Activated T-helper 2 cell treated with anti-CD3 and anti-CD28 coated beads, Interferon-gamma antibody, Interleukin-2, Interleukin-4, amounts not matched to agents 10 μg/mL and 5 μg/mL and 100 μg/mL, durations not matched to agents 14 hours and 24 hours and 36 hours (primary cell): Measurements from ENCODE around the gene TARM1. TPM values are rescaled to one million over a fixed set of nuclear protein-coding genes. Genes with fewer than 3 reads are reported as not detected.
A peak's percentile ranks its signal among the peaks of the same experiment; 100 is the strongest.

ENCODE experiments used
- DNase-seq: peaks from one replicate; pipeline ENCODE4 v3.0.0; 2021; ENCODE audit warnings: low spot score
- H3K27ac Mint-ChIP-seq: one replicate; pipeline ENCODE4 v1.8.0; 2021; ENCODE audit warnings: mixed read lengths
- H3K27me3 Mint-ChIP-seq: one replicate; pipeline ENCODE4 v1.8.0; 2021; ENCODE audit warnings: low read depth, mixed read lengths
- H3K36me3 Mint-ChIP-seq: one replicate; pipeline ENCODE4 v1.8.0; 2021; ENCODE audit warnings: low read depth, mixed read lengths
- H3K4me1 Mint-ChIP-seq: one replicate; pipeline ENCODE4 v1.8.0; 2021; ENCODE audit warnings: low read depth, mixed read lengths
- H3K4me3 Mint-ChIP-seq: one replicate; pipeline ENCODE4 v1.8.0; 2021; ENCODE audit warnings: low read depth, mild to moderate bottlenecking, moderate library complexity, mixed read lengths
- H3K9me3 Mint-ChIP-seq: one replicate; pipeline ENCODE4 v1.8.0; 2021; ENCODE audit warnings: mixed read lengths
- intact Hi-C: fragments of 100-400 bp; cut with micrococcal nuclease; formaldehyde crosslinking; loops from one replicate; pipeline ENCODE4 v1.15.1; 2023
- total RNA-seq: library from RNA; stranded (reverse); gene quantifications from 2 replicates; pipeline ENCODE4 v1.2.3, GENCODE V29; 2022

The TARM1 gene
- total RNA-seq: not detected in 2 replicates

DNA sequence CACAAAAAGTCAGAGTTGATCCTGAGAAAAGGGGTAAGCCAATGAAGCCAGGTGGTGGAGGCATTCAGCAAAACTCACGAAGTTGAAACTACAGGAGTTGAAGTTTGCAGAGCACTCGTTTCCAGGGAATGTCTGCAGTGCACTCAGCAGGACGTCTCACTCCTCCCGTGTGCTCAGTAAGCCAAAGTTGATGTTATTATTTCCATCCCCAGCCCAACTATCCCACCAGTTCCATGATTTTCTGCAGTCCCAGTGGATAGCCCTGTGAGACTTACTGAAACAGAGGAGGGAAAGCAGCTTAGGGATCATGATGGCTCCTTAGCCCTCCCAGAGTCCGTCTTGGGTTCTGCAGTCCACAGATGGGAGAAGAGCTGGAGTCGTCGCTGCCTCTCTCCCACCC is at the start of gene TARM1:
TARM1 (minus strand) TSS at position 334 of the 400 bp plus-strand sequence; CDS start at position 309, 25 bp downstream.
- no peak for DNase-seq
- intact Hi-C loops: no loop called here
- Mint-ChIP-seq H3K36me3 (no peaks in the 10 kb centered on the region), H3K4me3 (no peak within 1 kb of the TSS), H3K4me1 (no peaks in the 10 kb centered on the region), H3K27ac (no peak within 1 kb of the TSS), H3K9me3 (peaks cover 3% of the 10 kb centered on the region), H3K27me3 (no peaks in the 10 kb centered on the region)

- Mint-ChIP-seq H3K9me3 (no peaks in the 10 kb centered on the region), H3K4me3 (no peak overlapping the region), H3K4me1 (peaks cover 5% of the 10 kb centered on the region), H3K36me3 (peaks cover 39% of the 10 kb centered on the region), H3K27me3 (no peaks in the 10 kb centered on the region), H3K27ac (no peak overlapping the region)
- no peak for DNase-seq
- intact Hi-C loops: no loop called here
Measured at GRCh38 chr19:54129617-54129996, 48.4 kb upstream of the TARM1 start.

DNA sequence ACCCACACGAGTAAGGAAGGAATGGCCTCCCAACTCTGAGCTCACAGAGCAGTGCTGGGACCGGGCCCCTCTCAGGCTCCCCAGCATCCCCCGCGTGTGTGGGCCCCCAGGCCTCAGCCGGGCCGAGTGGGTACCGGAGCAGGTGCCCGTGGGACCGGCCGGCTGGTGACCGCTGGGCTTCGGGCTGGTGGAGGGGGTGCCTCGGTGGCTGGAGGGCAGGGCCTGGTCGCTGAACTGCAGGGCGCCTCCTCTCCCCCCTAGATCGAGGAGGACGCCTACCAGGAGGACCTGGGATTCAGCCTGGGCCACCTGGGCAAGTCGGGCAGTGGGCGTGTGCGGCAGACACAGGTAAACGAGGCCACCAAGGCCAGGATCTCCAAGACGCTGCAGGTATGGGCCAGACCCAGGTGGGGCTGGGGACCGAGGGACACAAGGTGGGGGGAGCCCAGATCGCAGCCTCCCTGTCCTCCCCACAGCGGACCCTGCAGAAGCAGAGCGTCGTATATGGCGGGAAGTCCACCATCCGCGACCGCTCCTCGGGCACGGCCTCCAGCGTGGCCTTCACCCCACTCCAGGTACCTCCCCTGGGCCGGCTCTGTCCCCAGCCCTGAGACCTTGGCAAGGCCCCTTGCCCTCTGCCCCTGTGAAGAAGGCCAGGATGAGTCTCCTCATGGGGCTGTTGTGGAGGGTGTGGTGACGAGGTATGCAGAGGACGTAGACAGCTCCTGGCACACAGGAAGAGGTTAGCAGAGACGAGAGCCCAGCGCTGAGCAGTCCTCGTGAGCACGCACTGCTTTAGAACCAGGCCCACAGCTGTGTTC is 47.8 kb upstream of the TARM1 start:
- H3K4me1 Mint-ChIP-seq: no peaks in the 10 kb centered on the region
- no peaks in the 10 kb centered on the region for H3K27me3 Mint-ChIP-seq
- H3K27ac Mint-ChIP-seq: no peak overlapping the region
- no peaks in the 10 kb centered on the region for H3K9me3 Mint-ChIP-seq
- intact Hi-C loops: no loop called here
- peaks cover 40% of the 10 kb centered on the region for H3K36me3 Mint-ChIP-seq
- H3K4me3 Mint-ChIP-seq: no peak overlapping the region
- DNase-seq: no peak

DNA sequence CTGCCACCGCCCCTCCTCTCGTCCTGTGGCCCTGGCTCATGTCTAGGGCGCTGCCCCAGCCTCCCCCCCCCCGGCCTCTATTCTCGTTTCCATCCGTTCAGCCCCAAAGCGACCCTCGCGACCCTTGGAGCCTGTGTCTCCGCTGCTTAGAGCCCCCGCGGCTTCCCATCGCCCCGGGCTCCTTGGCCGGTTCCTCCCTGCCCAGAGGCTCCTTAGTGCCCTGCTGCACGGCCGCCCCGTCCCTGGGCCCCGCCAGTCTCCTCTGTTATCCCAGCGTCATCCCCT is 47.2 kb upstream of the TARM1 start:
- intact Hi-C loops: no loop called here
- Mint-ChIP-seq H3K27me3 (no peaks in the 10 kb centered on the region), H3K27ac (no peak overlapping the region), H3K9me3 (no peaks in the 10 kb centered on the region), H3K36me3 (peaks cover 44% of the 10 kb centered on the region), H3K4me1 (no peaks in the 10 kb centered on the region), H3K4me3 (no peak overlapping the region)
- no peak for DNase-seq

- no peak overlapping the region for H3K4me3 Mint-ChIP-seq
- peaks cover 49% of the 10 kb centered on the region for H3K36me3 Mint-ChIP-seq
- intact Hi-C loops: no loop called here
- H3K27me3 Mint-ChIP-seq: no peaks in the 10 kb centered on the region
- no peak overlapping the region for H3K27ac Mint-ChIP-seq
- H3K4me1 Mint-ChIP-seq: no peaks in the 10 kb centered on the region
- H3K9me3 Mint-ChIP-seq: no peaks in the 10 kb centered on the region
- DNase-seq: no peak
Measured at GRCh38 chr19:54127688-54128440, 46.7 kb upstream of the TARM1 start.

- Mint-ChIP-seq H3K9me3 (no peaks in the 10 kb centered on the region), H3K27ac (no peak overlapping the region), H3K4me1 (no peaks in the 10 kb centered on the region), H3K36me3 (peaks cover 59% of the 10 kb centered on the region), H3K27me3 (no peaks in the 10 kb centered on the region), H3K4me3 (no peak overlapping the region)
- DNase-seq: no peak
- intact Hi-C loops: no loop called here
Measured at GRCh38 chr19:54125713-54126112, 44.5 kb upstream of the TARM1 start.

GRCh38 chr19:54124393-54124792 is 43.2 kb upstream of the TARM1 start:
- Mint-ChIP-seq H3K4me1 (no peaks in the 10 kb centered on the region), H3K36me3 (peaks cover 65% of the 10 kb centered on the region), H3K27me3 (no peaks in the 10 kb centered on the region), H3K4me3 (no peak overlapping the region), H3K27ac (no peak overlapping the region), H3K9me3 (no peaks in the 10 kb centered on the region)
- intact Hi-C loops: no loop called here
- DNase-seq: no peak

DNA sequence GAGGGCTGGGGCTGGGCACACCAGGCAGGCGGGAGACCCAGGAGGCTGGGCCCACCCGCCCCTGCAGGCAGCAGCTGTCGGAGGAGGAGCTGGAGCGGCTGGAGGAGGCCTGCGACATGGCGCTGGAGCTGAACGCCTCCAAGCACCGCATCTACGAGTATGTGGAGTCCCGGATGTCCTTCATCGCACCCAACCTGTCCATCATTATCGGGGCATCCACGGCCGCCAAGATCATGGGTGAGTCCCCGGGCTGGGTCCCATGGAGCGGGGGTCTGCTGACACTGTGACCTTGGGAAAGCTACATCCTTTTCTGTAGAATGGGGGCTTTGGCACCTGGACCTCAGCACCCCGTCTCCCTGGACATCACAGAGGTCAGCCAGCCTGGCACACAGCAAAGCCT is 42.5 kb upstream of the TARM1 start:
- H3K27ac Mint-ChIP-seq: no peak overlapping the region
- H3K4me3 Mint-ChIP-seq: no peak overlapping the region
- intact Hi-C loops: no loop called here
- DNase-seq: no peak
- H3K36me3 Mint-ChIP-seq: peaks cover 64% of the 10 kb centered on the region
- H3K4me1 Mint-ChIP-seq: no peaks in the 10 kb centered on the region
- no peaks in the 10 kb centered on the region for H3K27me3 Mint-ChIP-seq
- H3K9me3 Mint-ChIP-seq: no peaks in the 10 kb centered on the region

DNA sequence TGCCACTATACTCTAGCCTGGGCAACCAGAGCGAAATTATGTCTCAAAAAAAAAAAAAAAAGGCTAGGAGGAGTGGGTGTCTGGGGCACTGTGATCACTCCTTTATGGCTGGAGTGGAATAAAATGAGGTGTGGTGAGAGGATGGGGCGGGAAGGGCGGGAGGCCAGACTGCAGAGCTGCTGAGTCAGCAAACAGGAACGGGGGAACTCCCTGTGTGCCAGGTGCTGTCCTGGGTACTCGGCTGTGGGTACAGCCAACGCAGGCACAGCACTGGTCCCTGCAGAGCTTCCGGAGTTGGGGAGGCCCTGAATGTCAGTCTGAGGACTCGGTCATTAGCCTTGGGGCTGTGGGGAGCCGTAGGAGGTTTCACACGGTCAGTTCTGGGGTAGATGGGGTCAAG is 40.1 kb upstream of the TARM1 start:
- Mint-ChIP-seq H3K27ac (no peak overlapping the region), H3K36me3 (peaks cover 57% of the 10 kb centered on the region), H3K27me3 (no peaks in the 10 kb centered on the region), H3K4me3 (no peak overlapping the region), H3K4me1 (peaks cover 7% of the 10 kb centered on the region), H3K9me3 (no peaks in the 10 kb centered on the region)
- DNase-seq: no peak
- intact Hi-C loops: no loop called here

- no peaks in the 10 kb centered on the region for H3K27me3 Mint-ChIP-seq
- H3K36me3 Mint-ChIP-seq: peaks cover 51% of the 10 kb centered on the region
- intact Hi-C loops: loop anchor here (1.0 kb wide), 3 partner anchors 13 to 44 kb away; partner anchors contain the start of genes CNOT3, LENG1 and NDUFA3
- H3K9me3 Mint-ChIP-seq: no peaks in the 10 kb centered on the region
- H3K27ac Mint-ChIP-seq: peak within 1 kb of the TSS; percentile 92
- peak within 1 kb of the TSS; percentile 97 for H3K4me3 Mint-ChIP-seq
- H3K4me1 Mint-ChIP-seq: peaks cover 21% of the 10 kb centered on the region
- peak; percentile 94 for DNase-seq
Measured at GRCh38 chr19:54115109-54116063, 34.2 kb upstream of the TARM1 start, which contains the start of the genes PRPF31 and TFPT. Gene PRPF31 (plus strand): TSS chr19:54115754. CDS start chr19:54118279, 2,525 bp downstream. Gene TFPT (minus strand): TSS chr19:54115657. CDS start chr19:54115269, 388 bp downstream.

DNA sequence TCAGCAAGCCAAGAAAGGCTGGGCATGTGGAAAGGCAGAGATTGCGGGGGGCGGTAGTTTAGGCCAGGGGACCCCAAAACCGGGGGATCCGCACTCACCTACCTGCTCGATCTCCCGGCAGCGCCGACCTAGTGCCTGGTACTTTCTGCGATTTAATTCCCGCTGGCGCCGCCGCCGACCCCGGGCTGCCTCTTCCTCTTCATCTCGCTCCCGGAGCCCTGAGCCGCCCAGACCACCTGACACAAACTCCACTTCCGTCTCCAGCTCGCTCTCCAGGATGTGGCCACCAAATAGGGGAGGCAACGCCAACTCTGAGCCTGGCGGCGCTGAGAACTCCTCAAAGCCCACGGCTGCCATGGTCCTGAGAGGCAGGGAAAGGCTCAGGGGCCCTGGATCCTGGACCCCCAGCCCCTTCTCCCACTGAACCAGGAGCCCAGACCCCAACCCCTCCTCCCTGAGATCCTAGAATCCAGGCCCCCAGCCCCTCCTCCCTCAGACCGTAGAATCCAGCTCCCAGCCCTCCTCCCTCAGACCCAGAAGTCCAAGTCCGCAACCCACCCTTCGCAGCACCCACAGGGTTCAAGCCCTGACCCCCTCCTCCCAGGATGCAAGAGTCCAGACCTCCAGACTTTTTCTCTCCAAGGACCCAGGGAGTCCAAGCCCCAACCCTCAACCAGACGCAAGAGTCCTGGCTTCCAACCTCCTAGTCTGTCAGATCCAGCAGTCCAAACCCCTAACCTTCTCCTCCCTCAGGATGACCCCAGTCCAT is 33.4 kb upstream of the TARM1 start:
- H3K9me3 Mint-ChIP-seq: no peaks in the 10 kb centered on the region
- intact Hi-C loops: loop anchor here (1.0 kb wide), 3 partner anchors 12 to 45 kb away; partner anchors contain the start of genes CNOT3, LENG1 and NDUFA3
- H3K4me1 Mint-ChIP-seq: peaks cover 21% of the 10 kb centered on the region
- H3K36me3 Mint-ChIP-seq: peaks cover 52% of the 10 kb centered on the region
- DNase-seq: peak; percentile 59
- peak overlapping the region; percentile 97 for H3K4me3 Mint-ChIP-seq
- peak overlapping the region; percentile 92 for H3K27ac Mint-ChIP-seq
- H3K27me3 Mint-ChIP-seq: no peaks in the 10 kb centered on the region

DNA sequence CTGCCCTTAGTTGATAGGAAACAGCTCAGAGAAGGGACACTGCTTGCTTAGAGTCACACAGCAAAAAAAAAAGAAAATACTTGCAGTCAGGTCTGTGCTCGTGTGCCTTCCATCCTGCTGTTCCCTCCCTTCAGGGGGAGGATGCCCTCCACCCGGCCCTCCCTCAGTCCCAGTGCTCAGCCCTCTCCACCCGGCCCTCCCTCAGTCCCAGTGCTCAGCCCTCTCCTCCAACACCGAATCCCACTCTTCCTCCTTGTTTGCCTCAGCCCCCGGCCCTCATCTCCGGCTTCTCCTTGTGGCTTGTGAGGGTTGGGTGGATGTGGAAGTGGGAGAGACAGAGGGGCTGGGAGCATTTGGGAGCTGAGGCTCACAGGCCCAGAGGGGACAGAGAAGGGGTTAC is 28.5 kb upstream of the TARM1 start:
- Mint-ChIP-seq H3K27ac (no peak overlapping the region), H3K9me3 (no peaks in the 10 kb centered on the region), H3K4me3 (no peak overlapping the region), H3K4me1 (peaks cover 12% of the 10 kb centered on the region), H3K36me3 (peaks cover 72% of the 10 kb centered on the region), H3K27me3 (no peaks in the 10 kb centered on the region)
- DNase-seq: no peak
- intact Hi-C loops: no loop called here
